ENCODE results near the gene ITPR1. TPM values are rescaled to one million over a fixed set of nuclear protein-coding genes. Genes with fewer than 3 reads are reported as not detected.

The ITPR1 gene
- total RNA-seq, 2 donors from 2014 or later = 7.0 to 18.2 TPM

- no peak for TF ChIP-seq CTCF (IDR thresholded peaks at IDR 0.05)
- intact Hi-C loops (cut with DNase I) = no loop called here
- Histone ChIP-seq H3K4me3 (no peak overlapping the region), H3K9me3 (no peaks in the 10 kb centered on the region), H3K36me3 (no peaks in the 10 kb centered on the region), H3K4me1 (no peaks in the 10 kb centered on the region), H3K9ac (ENCODE audit: low read depth in 2 of 2, low read length in 2 of 2) (no peak overlapping the region), H3K27me3 (no peaks in the 10 kb centered on the region), H3K27ac (no peak overlapping the region)
- no peak for DNase-seq
Observed at GRCh38 chr3:4571690-4572334, 78.7 kb downstream of the ITPR1 start.

- H3K27me3 ChIP-seq = no peaks in the 10 kb centered on the region
- H3K4me1 ChIP-seq = no peaks in the 10 kb centered on the region
- no peak overlapping the region for H3K9ac ChIP-seq (ENCODE audit: low read depth in 2 of 2, low read length in 2 of 2)
- no peaks in the 10 kb centered on the region for H3K36me3 ChIP-seq
- no peaks in the 10 kb centered on the region for H3K9me3 ChIP-seq
- TF ChIP-seq CTCF (IDR thresholded peaks at IDR 0.05) = no peak
- H3K4me3 ChIP-seq = no peak overlapping the region
- no peak for DNase-seq
- intact Hi-C loops (cut with DNase I) = no loop called here
- no peak overlapping the region for H3K27ac ChIP-seq
Observed at GRCh38 chr3:4573153-4573552, 80.0 kb downstream of the ITPR1 start.

DNA sequence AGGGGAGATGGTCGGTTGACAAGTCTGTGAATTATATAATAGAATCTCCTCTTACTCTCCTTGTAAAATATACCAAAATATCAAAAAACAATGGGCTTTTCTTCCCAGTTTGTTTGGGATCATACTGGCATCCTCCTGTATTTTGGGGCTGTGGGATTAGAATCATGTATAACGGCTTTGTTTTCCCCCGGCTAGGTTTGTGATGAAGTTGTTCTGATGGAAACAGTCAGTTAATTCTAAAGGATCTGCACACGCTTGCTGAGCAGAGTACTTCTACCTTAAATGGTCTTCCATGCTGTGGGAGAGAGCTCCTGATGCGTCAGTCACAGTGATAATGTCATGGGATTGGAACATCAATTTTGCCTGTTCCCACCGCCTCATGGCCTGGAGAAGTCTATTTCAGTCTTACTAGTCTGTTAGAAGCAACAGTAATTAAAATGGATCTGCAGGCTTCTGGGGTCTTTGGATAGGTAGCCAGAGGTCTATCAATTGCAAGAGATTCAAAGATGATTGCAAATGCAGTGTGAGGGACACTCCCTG, 81.3 kb downstream of the ITPR1 start:
- H3K27me3 ChIP-seq = no peaks in the 10 kb centered on the region
- no peak for DNase-seq
- H3K9ac ChIP-seq (ENCODE audit: low read depth in 2 of 2, low read length in 2 of 2) = no peak overlapping the region
- H3K4me1 ChIP-seq = no peaks in the 10 kb centered on the region
- H3K36me3 ChIP-seq = no peaks in the 10 kb centered on the region
- no peak for TF ChIP-seq CTCF (IDR thresholded peaks at IDR 0.05)
- H3K4me3 ChIP-seq = no peak overlapping the region
- intact Hi-C loops (cut with DNase I) = no loop called here
- no peak overlapping the region for H3K27ac ChIP-seq
- H3K9me3 ChIP-seq = no peaks in the 10 kb centered on the region

GRCh38 chr3:4575381-4575780, 82.2 kb downstream of the ITPR1 start:
- no peak for TF ChIP-seq CTCF (IDR thresholded peaks at IDR 0.05)
- Histone ChIP-seq H3K27ac (no peak overlapping the region), H3K4me1 (no peaks in the 10 kb centered on the region), H3K4me3 (no peak overlapping the region), H3K27me3 (no peaks in the 10 kb centered on the region), H3K9ac (ENCODE audit: low read depth in 2 of 2, low read length in 2 of 2) (no peak overlapping the region), H3K9me3 (no peaks in the 10 kb centered on the region), H3K36me3 (no peaks in the 10 kb centered on the region)
- intact Hi-C loops (cut with DNase I) = no loop called here
- no peak for DNase-seq

DNA sequence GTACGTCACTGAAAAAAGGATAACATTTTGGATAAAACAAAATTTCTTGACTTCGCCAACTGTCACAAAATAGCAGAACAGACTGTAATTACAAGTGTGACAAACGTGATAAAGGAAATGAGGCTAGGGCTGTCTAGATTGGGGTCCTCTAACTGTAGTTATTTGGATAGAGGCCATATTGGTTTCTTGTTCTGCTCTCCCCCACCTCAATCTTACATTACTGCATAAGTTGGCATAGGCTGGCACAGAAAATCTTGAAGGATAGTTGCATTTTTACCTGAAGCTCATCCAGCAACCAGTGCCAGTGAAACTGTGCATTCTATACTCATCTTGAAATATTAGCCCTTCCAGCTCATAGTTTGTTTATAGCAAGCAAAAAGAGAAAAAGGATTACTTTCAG, 84.6 kb downstream of the ITPR1 start:
- no peaks in the 10 kb centered on the region for H3K4me1 ChIP-seq
- H3K9me3 ChIP-seq = no peaks in the 10 kb centered on the region
- H3K4me3 ChIP-seq = no peak overlapping the region
- H3K9ac ChIP-seq (ENCODE audit: low read depth in 2 of 2, low read length in 2 of 2) = no peak overlapping the region
- H3K27me3 ChIP-seq = no peaks in the 10 kb centered on the region
- no peak for TF ChIP-seq CTCF (IDR thresholded peaks at IDR 0.05)
- intact Hi-C loops (cut with DNase I) = no loop called here
- H3K36me3 ChIP-seq = no peaks in the 10 kb centered on the region
- no peak overlapping the region for H3K27ac ChIP-seq
- DNase-seq = no peak
